CMK (cell line): ENCODE results near the gene PNMA3.
"Not testable (repeated sequence)": the region's sequence is repeated elsewhere in the genome, so short reads cannot be mapped to it uniquely, and the experiment has no call there.

Source experiments
- DNase-seq: peaks from one replicate; pipeline ENCODE4 v3.0.0-alpha.2; 2010; ENCODE audit warnings: low read depth

Gene PNMA3

DNA sequence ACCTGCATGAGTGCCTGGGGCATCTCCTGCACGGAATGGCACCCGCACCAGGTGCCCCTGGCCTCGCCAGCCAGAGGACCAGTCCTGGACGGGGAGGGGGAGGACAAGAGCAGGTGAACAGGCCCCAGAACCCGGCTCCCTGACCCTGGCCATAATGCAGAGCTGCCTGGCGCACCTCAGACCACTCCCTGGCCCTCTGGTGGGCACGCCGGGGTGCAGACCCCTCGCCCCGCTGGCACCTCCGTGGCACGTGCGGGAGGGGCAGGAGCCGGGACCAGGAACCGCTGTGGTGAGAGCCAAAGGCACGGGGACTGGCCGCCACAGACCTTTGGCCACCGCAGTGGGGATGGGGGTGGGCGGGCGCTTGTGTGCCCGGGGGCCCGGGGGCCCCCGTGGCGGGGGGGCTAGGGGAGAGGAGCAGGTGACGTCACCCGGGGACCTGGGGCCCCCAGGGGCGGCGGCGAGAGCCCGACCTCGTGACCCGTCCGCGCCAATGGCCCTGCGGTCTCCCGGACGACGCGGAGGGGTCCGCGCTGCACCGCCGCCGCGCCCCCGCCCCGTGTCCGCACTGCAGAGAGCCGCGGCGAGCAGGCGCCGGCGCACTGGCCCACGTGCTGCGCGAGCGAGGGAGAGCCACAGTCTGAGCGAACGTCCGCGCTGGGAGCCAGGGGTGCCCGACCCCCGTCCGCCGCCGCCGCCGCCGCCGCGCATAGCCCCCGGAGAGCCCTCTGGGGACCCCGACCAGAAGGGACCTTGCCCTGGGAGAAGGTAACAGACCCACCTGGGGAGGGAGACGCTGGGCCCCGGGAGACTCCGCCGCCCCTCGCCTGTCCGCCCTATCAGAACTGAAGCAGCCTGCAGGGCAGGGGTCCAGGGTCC lies at the start of gene PNMA3:
PNMA3 (plus strand) TSS at position 600 of the 879 bp plus-strand sequence. CDS start 586 bp downstream, outside the sequence.
- DNase-seq, result no peak

GRCh38 chrX:153017174-153017573 lies 39.1 kb upstream of the PNMA3 start:
- DNase-seq, result not testable (repeated sequence)

DNA sequence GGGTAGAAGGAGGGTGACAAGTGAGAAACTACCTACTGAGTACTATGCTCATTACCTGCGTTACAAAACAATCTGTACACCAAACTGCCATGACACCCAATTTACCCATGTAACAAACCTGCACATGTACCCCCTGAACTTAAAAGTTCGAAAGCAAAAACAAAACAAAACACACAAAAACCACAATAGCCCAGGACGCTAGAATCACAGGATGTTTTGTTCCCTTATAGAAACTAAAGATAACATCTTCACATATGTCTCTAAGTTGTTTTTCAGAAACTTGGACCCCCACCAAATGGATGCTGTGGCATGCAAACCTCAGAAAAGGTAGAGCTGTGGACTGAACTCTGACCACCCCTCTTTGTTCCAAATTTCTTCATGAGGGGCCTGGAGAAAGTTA lies 37.1 kb upstream of the PNMA3 start:
- DNase-seq, result no peak

DNA sequence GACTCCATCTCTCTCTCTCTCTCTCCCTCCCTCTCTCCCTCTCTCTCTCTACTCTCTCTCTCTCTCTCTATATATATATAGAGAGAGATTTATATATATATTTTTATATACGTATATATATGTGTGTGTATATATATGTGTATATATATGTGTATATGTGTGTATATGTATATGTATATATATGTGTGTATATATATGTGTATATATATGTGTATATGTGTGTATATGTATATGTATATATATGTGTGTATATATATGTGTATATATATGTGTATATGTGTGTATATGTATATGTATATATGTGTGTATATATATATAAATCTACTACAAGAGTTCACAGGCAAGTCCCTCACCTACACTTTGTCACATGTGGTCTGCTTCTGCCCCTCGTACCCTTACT lies 29.8 kb upstream of the PNMA3 start:
- not testable (repeated sequence) for DNase-seq

DNA sequence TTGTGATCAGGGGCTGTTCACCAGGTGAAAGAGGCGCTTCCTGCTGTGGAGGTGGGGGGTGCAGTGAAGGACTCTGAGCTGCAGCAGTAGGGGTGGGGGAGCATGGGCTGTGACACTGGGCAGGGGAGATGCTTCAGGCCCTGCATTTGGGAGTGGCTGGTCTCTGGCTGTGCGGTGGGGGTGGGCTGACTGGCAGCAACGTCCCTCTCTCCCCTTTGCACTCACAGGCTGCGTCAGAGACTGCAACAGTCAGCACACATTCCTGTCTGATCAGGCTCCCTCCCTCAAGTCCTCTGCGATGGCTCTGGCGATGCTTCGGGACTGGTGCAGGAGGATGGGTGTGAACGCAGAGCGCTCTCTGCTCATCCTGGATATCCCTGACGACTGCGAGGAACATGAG lies 27.8 kb upstream of the PNMA3 start:
- DNase-seq, result not testable (repeated sequence)

- no peak for DNase-seq
Observed at GRCh38 chrX:153029162-153029561, 27.1 kb upstream of the PNMA3 start.

GRCh38 chrX:153029875-153030274 lies 26.4 kb upstream of the PNMA3 start:
- DNase-seq, result no peak

GRCh38 chrX:153030801-153031200 lies 25.5 kb upstream of the PNMA3 start:
- no peak for DNase-seq

DNA sequence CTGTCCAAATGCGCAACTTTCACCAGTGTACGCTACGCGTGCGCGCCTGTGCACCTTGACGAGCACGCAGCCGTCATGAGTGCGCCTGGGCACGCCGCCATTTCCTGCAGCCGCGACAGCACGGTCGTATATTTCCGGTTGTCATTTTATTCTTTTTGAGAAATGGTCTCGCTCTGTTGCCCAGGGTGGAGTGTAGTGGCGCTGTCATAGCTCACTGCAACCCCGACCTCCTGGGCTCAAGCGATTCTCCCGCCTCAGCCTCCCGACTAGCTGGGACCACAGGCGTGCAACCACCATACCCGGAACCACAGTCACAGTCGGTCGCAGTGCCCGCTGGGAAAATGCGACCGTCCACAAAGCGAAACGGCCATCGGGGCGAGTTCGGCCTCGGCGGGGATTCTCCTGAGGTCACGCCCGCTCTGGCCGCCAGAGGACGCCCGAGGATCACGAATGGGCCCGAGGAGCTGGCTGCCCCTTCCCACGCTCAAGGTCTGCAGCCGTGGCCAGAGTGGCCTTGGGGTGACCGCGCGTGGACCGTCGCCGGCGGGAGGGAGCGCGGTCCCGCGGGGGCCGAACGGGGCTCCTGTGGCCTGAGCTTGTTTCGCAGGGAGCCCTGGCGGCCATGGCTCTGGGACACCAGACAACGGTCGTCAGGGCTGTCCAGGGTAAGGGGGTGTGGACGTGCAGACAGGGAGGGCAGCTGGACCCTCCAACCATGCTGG lies 23.7 kb upstream of the PNMA3 start:
- peak; percentile 7 for DNase-seq

- no peak for DNase-seq
Observed at GRCh38 chrX:153049093-153049492, 7.2 kb upstream of the PNMA3 start.

GRCh38 chrX:153052534-153052933 lies 3.7 kb upstream of the PNMA3 start:
- no peak for DNase-seq

GRCh38 chrX:153057281-153057680 lies 1.0 kb downstream of the PNMA3 start:
- no peak for DNase-seq

- no peak for DNase-seq
Observed at GRCh38 chrX:153059191-153060094, 3.2 kb downstream of the PNMA3 start.

DNA sequence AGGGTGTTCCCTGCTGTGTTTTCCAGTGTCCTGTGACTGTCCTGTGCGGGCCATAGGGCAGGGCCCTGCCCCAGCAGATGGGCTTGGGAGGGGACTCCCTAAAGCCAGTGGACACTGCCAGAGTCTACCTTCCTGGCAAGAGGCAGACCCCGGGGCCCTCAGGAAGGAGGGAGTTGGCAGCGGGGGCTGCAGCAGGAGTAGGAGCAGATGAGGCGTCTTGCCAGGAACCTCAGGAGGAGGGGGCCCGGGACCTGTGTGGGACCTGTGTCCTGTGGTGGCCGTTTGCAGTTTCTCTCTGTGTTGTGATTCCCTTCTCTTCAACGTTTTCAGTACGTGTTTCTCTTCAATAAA lies 3.8 kb downstream of the PNMA3 start:
- no peak for DNase-seq

DNA sequence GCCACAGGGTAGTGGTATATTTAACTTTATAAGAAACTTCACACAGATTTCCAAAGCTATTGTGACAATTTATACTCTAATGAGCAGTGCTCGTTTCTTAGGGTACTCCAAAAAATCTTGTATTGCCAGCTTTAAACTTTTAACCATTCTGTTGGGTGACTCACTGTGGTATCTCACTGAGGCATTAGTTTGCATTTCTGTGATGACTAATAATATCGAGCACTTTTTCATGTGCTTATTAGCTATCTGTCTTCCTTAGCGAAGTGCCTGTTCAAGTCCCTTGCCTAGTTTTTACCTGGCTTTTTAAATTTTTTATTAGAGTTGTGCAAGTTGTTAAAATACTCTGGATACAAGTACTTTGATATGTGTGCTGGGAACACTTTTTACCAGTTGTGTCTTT lies 5.5 kb downstream of the PNMA3 start:
- no peak for DNase-seq

- no peak for DNase-seq
Observed at GRCh38 chrX:153063315-153063714, 7.0 kb downstream of the PNMA3 start.

DNA sequence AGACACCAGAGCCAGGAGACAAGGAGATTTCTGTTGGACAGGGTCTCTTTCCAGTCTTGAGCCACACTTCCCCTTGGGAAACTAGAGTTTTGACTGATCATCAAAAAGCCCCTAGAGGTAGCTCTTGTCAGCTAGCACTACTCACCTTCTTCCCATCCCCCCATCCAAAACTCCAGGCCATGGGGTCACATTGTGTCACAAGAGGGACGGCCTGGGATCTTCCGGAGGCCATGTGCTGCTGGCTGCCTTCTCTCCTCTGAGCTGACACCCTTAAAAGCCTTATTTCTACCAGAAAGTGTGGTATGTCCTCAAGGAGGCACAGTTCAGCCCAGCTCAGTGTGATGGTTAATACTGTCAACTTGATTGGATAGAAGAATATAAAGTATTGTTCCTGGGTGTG lies 7.8 kb downstream of the PNMA3 start:
- no peak for DNase-seq

GRCh38 chrX:153065389-153065788 lies 9.1 kb downstream of the PNMA3 start:
- DNase-seq, result no peak

DNA sequence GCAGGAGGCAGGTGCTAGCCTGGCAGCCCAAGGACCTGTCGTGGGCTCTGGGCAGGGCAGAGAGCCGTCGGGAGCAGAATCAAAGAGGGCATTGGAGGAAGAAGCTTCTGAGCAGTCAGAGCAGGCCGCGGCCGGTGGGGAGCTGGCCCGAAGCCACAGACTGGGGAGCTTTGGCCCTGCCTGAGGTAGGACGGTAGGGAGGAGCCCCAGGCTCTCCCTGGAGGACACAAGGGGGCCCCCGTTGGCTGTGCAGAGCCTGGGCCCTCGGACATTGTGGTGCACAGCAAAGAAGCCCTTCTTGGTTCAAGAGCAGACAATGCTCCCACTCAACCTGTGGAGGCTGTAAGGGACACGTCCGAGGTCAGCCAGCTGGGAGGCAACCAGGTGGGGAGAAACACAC lies 10.1 kb downstream of the PNMA3 start:
- DNase-seq, result not testable (repeated sequence)

DNA sequence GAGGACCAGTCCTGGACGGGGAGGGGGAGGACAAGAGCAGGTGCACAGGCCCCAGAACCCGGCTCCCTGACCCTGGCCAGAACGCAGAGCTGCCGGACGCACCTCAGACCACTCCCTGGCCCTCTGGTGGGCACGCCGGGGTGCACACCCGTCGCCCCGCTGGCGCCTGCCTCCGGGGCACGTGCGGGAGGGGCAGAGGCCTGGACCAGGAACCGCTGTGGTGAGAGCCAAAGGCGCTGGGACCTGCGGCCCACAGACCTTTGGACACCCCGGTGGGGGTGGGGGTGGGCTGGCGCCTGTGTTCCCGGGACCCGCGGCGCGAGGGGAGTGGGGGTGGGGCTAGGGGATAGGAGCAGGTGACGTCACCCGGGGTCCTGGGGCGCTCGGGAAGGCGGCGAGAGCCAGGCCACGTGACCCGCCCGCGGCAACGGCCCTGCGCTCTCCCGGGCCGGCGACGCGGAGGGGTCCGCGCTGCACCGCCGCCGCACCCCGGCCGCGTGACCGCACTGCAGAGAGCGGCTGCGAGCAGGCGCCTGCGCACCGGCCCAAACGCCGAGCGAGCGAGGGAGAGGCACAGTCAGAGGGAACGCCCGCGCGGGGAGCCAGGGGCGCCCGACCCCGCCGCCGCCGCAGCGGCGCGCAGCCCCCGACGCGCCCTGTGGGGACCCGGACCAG lies 15.8 kb downstream of the PNMA3 start, which contains the start of gene PNMA6A:
PNMA6A (plus strand) TSS at position 546 of the 675 bp plus-strand sequence. CDS start 609 bp downstream, outside the sequence.
- DNase-seq, result not testable (repeated sequence)

- DNase-seq, result not testable (repeated sequence)
Observed at GRCh38 chrX:153073331-153073730, 17.1 kb downstream of the PNMA3 start.
